ENCODE data around the gene LPCAT2. TPM values are rescaled to one million over a fixed set of nuclear protein-coding genes. Genes with fewer than 3 reads are reported as not detected.

The LPCAT2 gene
- polyA plus RNA-seq, 3 donors, result 28.5 to 49.7 (median 47.1) TPM

- H3K4me3 Mint-ChIP-seq, result no peak overlapping the region
- DNase-seq, result no peak
These were observed 18.6 kb upstream of the LPCAT2 start for GRCh38 chr16:55490301-55490700.

GRCh38 chr16:55491691-55492090 is 17.2 kb upstream of the LPCAT2 start:
- TF ChIP-seq, protein P1, sequence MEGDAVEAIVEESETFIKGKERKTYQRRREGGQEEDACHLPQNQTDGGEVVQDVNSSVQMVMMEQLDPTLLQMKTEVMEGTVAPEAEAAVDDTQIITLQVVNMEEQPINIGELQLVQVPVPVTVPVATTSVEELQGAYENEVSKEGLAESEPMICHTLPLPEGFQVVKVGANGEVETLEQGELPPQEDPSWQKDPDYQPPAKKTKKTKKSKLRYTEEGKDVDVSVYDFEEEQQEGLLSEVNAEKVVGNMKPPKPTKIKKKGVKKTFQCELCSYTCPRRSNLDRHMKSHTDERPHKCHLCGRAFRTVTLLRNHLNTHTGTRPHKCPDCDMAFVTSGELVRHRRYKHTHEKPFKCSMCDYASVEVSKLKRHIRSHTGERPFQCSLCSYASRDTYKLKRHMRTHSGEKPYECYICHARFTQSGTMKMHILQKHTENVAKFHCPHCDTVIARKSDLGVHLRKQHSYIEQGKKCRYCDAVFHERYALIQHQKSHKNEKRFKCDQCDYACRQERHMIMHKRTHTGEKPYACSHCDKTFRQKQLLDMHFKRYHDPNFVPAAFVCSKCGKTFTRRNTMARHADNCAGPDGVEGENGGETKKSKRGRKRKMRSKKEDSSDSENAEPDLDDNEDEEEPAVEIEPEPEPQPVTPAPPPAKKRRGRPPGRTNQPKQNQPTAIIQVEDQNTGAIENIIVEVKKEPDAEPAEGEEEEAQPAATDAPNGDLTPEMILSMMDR (IDR thresholded peaks at IDR 0.05), result no peak
- no peaks in the 10 kb centered on the region for H3K9me3 ChIP-seq (replicated peaks in 1 of 2; ENCODE audit: control insufficient read depth in 1 of 2, insufficient read depth in 1 of 2, low read length in 2 of 2)
- H3K4me1 ChIP-seq (ENCODE audit: control insufficient read depth in 1 of 2, insufficient read depth in 2 of 2, low read length in 2 of 2), result no peaks in the 10 kb centered on the region
- no peaks in the 10 kb centered on the region for H4K20me1 ChIP-seq (ENCODE audit: insufficient read depth, low read length)
- no peak overlapping the region for H3K27ac ChIP-seq (ENCODE audit: low read depth in 1 of 2, low read length in 2 of 2)
- H3K79me2 ChIP-seq (ENCODE audit: insufficient read depth, low read length), result no peaks in the 10 kb centered on the region
- H3K4me1 Mint-ChIP-seq, result no peaks in the 10 kb centered on the region
- H3K36me3 Mint-ChIP-seq, result no peaks in the 10 kb centered on the region
- WGBS (ENCODE audit: insufficient coverage), result 71% methylated on average over 4 of the region's 7 CpGs
- intact Hi-C loops (cut with micrococcal nuclease), result loop anchor here in 1 of 2 donors (10.0 kb wide), 1 partner anchor 213 kb away; no protein-coding TSS in a partner anchor
- no peak overlapping the region for H3K9ac ChIP-seq (ENCODE audit: insufficient read depth, low read length, poor library complexity, severe bottlenecking)
- H3K27me3 ChIP-seq (ENCODE audit: control insufficient read depth in 2 of 2, insufficient read depth in 2 of 2, low read length in 2 of 2), result no peaks in the 10 kb centered on the region
- no peak overlapping the region for H2AFZ ChIP-seq (ENCODE audit: insufficient read depth, low read depth, low read length, poor library complexity, severe bottlenecking)
- peak overlapping the region in 1 of 7 donors; percentile 69 for H3K27ac Mint-ChIP-seq
- no peaks in the 10 kb centered on the region for H3K9me3 Mint-ChIP-seq
- H3K36me3 ChIP-seq (replicated peaks in 1 of 2; ENCODE audit: control insufficient read depth in 1 of 2, insufficient read depth in 2 of 2, low read length in 2 of 2), result no peaks in the 10 kb centered on the region
- no peak overlapping the region for H3K4me3 ChIP-seq (replicated peaks in 1 of 3; ENCODE audit: low read depth in 2 of 3, low read length in 3 of 3)
- H3K4me3 Mint-ChIP-seq, result no peak overlapping the region
- no peak for DNase-seq
- H3K27me3 Mint-ChIP-seq (ENCODE audit: low read depth in 3 of 3), result peaks cover 2 to 4% (median 4%) of the 10 kb centered on the region in 3 donors
- no peak overlapping the region for H3K4me2 ChIP-seq (replicated peaks; ENCODE audit: extremely low read depth, low read length, poor library complexity, severe bottlenecking)

More at GRCh38 chr16:55490301-55490700, 18.6 kb upstream of the LPCAT2 start:
- Histone ChIP-seq H3K79me2 (ENCODE audit: insufficient read depth, low read length) (no peaks in the 10 kb centered on the region), H4K20me1 (ENCODE audit: insufficient read depth, low read length) (no peaks in the 10 kb centered on the region), H3K27me3 (ENCODE audit: control insufficient read depth in 2 of 2, insufficient read depth in 2 of 2, low read length in 2 of 2) (no peaks in the 10 kb centered on the region), H3K4me1 (ENCODE audit: control insufficient read depth in 1 of 2, insufficient read depth in 2 of 2, low read length in 2 of 2) (no peaks in the 10 kb centered on the region), H3K36me3 (replicated peaks in 1 of 2; ENCODE audit: control insufficient read depth in 1 of 2, insufficient read depth in 2 of 2, low read length in 2 of 2) (no peaks in the 10 kb centered on the region), H3K4me3 (replicated peaks in 1 of 3; ENCODE audit: low read depth in 2 of 3, low read length in 3 of 3) (no peak overlapping the region), H2AFZ (ENCODE audit: insufficient read depth, low read depth, low read length, poor library complexity, severe bottlenecking) (no peak overlapping the region), H3K27ac (ENCODE audit: low read depth in 1 of 2, low read length in 2 of 2) (no peak overlapping the region), H3K9me3 (replicated peaks in 1 of 2; ENCODE audit: control insufficient read depth in 1 of 2, insufficient read depth in 1 of 2, low read length in 2 of 2) (no peaks in the 10 kb centered on the region), H3K4me2 (replicated peaks; ENCODE audit: extremely low read depth, low read length, poor library complexity, severe bottlenecking) (no peak overlapping the region), H3K9ac (ENCODE audit: insufficient read depth, low read length, poor library complexity, severe bottlenecking) (no peak overlapping the region)
- Mint-ChIP-seq H3K27ac (no peak overlapping the region), H3K36me3 (no peaks in the 10 kb centered on the region), H3K27me3 (ENCODE audit: low read depth in 3 of 3) (peaks cover 1 to 4% (median 3%) of the 10 kb centered on the region in 3 donors), H3K4me1 (no peaks in the 10 kb centered on the region), H3K9me3 (peaks cover 0 to 1% (median 0%) of the 10 kb centered on the region in 7 donors)
- TF ChIP-seq, protein P1 (IDR thresholded peaks at IDR 0.05), result no peak
- no CpG with 5 or more reads among the region's 2 CpGs for WGBS (ENCODE audit: insufficient coverage)
- intact Hi-C loops (cut with micrococcal nuclease), result loop anchor here in 1 of 2 donors (10.0 kb wide), 1 partner anchor 214 kb away; no protein-coding TSS in a partner anchor
